Activated CD8-positive, alpha-beta memory T cell treated with anti-CD3 and anti-CD28 coated beads, Interleukin-2, amount 50 U/mL, for 1 hour (primary cell): Measurements from ENCODE around the gene NAP1L4.

Source experiments
- DNase-seq: peaks from one replicate; pipeline ENCODE4 v3.0.0-alpha.2; 2020; ENCODE audit errors: extremely low read depth

The NAP1L4 gene

DNA sequence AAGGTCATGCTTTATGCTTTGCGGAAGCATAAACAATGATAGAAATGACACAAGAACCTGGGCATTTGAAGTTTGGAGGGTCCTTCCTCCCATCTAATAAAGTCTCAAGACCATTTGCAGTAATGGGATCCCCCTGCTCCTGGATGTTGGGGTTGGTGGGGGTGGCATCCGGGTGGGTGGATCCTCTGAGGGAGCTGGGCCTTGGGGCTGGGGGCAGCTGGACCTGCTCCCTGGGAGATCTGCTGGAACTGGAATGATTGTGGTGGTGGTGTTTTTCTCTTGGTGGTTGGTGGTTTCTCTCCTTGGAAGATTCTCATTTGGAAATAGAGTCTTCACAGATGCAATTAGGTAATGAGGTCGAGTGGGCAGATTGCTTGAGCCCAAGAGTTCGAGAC is 2.2 kb upstream of the NAP1L4 start:
- no peak for DNase-seq

DNA sequence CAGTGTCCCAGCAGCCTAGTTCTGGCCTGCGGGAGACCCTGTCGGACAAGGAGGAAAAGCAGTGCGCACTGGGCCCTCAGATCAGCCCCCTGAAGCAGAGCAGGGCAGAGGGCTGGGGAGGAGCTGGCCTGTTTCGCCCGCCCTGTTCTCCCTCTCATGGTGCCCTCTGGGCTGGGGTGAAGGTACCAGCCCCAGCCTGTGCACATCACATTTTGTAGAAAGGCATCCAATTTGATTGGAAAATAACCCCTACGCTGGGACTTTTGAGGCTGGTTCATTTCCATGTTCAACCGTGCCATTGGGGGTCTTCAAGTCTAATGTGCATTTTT is 832 bp upstream of the NAP1L4 start:
- no peak for DNase-seq

DNA sequence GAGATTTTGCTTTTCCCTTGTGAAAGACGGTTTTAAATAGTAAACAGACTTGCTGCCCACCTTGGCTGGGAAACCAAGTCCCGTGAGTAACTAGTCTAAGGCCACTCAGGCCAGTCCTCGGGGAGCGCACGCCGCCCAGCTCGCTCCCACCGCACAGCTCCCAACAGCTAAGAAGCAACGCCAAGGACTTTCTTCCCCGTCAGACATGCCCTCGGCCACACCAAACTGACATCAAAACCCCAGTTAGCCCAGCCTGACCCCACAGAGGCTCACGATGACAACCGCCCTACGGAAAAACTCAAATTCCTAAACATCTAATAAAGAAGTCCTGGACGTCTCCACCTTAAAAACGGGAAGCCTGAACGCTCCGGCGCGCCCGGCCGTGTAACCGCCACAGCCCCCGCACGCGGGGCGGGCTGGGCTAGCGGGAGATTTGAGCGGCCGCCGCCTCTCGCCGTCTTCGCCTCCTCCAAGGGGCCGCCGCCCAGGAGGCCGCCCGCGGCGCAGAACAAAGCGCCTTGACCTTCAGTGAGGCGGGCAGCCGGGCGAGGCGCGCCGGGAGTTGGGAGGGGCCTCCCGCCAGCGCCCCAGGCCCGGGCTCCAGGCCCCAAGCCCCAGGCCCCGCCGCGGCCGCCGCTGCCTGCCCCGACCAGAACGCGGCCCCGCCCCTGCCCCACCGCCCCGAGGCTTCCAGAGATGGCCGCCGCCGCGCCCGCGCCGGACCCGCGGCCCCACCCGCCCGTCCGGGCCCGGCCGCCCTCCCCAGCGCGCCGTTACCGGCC is 486 bp downstream of the NAP1L4 start:
- no peak for DNase-seq

DNA sequence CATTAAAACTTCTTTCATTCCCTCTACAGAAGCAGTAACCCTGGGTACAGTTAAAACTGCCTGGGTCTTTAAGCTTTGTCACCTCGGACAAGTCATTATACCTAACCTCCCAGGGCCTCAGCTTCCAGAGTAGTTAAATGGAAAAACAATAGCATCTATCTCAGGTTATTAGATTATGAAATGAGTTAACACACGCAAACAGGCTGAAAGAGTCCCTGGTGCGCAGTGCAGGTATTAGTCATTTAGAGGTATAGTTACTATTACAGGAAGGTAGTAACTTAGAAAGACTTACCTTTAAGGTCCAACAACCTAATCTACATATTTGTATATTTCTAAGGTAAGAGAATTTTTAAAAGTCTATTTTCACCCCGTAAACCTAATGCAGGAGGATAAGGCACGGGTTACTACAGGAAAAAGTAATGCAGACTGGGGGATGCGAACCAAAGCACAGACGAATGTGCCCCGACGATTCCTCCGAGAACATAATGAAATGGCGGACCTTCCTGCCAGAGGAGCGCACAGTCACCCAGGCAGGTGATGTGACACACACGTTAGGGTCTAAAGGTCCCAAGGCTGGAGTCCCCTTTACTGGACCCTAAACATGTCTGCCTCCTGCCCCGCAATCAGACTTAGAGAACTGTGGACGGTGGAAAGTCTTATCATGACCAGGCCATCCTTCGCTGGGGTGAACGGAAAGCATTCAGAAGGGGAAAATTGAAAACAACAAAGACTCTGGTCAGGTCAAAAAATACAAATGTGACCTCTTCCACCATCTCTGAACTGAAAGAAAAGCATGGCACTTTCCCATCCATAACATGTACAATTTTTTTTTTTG is 1.3 kb downstream of the NAP1L4 start:
- no peak for DNase-seq

DNA sequence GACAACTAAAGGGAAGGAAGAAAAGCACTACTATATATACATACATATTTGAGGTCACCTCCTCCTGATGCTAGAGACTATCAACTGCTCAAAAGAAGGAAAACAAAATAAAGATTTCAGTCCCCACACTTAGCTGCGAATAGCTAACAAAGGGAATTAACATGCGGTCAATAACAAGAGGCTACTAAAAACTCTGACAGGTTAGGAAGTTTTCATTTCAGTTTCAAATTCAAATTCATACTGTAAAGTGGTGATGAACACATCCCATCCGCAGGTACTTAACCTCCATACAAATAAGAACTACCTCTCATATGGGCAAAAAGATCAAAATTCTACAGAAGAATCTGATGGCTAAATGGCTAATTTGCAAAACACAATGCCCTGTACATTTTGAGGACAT is 2.6 kb downstream of the NAP1L4 start:
- no peak for DNase-seq

DNA sequence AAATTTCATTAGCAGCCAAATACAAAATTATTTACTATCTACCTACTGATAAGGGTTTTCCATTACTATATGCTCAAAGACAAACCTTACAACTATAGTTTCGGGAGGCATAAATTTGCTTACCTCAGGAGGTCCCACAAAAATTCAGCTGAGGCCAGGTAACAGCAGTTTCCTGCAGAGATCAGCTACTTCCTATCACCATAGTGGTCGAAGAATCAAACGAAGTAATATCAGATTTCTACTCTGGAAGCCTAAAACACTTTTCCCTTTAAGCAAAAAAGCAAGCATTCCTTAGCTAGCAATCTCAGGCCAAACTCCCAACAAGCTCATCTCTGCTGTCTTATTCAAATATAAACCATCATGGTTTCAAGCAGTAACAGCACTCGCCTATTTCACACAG is 3.1 kb downstream of the NAP1L4 start:
- no peak for DNase-seq

DNA sequence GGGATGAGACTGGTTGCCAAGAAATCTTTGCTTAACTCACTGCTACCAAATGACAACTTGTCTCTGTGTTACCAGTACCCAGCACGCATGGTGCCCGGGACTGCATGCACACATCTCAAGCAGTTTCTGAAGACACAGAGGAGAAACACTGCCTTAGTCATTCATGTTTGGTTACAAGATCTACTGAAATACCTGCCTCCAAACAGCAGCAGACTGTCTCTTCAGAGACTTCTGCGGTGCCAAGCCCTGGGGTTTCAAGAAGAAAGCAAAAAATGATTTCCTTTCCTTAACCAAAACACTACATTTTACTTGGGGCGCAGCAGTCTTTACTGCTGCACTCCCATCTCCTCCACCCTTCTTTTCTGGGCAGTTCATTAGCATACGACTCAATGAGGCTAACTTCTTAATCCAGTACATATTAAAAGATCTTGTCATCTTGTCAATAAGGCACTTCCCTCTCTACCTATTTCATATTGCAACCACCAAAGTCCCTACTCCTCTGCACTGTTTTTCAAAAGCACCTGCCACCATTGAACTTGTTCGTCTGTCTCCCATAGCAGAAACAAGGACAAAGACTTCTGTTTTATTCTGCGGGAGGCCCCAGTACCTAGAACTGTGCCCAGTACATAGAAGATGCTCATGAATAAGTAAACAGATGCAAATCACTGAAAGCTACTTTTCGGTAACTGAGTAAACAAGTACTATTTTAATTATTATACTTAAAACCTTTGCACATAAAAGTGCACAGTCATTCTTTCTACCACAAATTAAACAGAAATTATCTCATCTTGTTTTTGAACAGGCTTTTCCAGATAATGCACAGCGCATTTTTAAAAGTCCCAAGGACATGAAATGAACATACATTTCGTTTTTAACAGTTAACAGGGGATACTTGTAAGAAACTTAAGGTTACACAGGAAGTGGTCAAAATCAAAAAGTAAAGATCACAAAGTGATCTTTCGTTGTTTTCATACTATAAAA is 4.0 kb downstream of the NAP1L4 start:
- no peak for DNase-seq

DNA sequence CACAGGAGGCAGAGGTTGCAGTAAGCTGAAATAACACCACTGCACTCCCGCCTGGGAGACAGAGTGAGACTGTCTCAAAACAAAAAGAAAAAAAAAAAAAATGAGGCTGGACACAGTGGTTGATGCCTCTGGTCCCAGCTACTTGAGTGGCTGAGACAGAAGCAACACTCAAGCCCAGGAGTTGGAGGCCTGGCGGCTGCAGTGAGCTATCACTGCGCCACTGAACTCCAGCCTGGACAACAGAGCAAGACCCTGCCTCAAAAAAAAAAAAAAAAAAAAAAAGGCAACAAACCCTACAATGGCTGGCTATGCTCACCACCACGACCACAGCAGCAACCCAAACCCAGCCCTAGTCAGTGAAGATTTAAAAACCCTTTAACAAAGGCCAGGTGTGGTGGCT is 8.2 kb downstream of the NAP1L4 start:
- no peak for DNase-seq

DNA sequence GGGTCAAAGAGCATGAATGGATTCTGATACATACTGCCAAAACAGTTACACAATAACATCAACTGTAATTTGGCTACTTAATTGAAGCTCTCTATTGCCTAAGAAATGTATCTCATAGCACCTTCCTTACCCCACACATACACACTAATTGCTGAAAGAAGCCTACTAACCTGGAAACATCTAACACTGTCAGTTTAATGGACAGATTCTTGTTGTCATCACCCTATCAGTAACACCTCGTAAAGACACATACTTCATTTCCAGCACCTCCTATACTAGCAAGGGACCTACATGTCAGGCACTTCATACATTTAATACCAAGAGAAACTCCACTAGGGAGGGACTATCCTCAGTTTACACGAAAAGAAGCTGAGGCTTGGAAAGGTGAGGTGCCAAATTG is 9.9 kb downstream of the NAP1L4 start:
- DNase-seq = no peak

DNA sequence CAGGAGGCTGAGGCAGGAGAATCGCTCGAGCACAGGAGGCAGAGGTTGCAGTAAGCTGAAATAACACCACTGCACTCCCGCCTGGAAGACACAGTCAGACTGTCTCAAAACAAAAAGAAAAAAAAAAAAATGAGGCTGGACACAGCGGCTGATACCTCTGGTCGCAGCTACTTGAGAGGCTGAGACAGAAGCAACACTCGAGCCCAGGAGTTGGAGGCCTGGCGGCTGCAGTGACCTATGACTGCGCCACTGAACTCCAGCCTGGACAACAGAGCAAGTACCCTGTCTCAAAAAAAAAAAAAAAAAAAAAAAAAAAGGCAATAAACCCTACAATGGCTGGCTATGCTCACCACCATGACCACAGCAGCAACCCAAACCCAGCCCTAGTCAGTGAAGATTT is 11.0 kb downstream of the NAP1L4 start:
- no peak for DNase-seq

DNA sequence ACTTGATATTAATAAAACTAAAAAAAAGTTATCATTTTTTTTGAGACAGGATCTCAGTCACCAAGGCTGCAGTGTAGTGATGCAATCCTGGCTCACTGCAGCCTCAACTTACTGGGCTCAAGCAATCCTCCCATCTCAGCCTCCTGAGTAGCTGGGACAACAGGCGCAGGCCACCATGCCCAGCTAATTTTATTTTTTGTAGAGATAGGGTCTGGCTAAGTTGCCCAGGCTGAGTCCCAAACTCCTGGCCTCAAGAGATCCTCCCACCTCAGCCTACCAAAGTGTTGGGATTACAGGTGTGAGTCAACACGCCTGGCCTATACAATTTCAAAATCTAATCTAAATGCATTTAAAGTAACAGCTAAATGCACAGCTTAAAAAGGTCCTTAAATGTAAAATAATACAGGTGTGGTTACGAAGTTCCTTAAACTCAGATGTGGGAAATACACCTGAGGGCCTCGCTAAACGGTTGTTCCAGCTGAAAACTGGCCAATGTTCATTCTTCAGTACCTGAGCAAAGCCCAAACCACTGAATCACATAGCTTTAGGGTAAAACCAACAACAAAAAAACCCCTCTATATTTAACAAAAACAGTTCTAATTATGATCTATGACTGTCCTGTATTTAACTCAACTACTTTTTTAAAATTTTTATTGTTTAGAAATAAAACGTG is 11.8 kb downstream of the NAP1L4 start:
- no peak for DNase-seq

DNA sequence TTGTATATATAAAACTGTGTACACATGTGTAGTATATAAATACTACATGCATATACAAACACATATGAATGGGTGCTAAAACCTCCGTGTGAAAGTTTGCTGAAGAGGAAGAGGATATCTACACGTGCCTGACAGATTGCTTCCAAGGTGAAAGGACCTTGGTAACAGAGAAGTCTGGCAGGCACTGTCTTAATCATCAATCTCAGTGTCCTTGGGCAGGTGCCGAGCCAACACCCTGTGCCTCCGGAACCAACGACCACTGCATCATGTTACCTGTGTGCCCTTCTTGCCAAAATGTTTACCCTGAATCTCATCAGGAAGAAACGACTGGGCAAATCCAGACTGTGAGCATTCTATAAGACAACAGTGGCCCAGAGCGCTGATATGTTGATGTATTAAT is 15.0 kb downstream of the NAP1L4 start:
- no peak for DNase-seq

DNA sequence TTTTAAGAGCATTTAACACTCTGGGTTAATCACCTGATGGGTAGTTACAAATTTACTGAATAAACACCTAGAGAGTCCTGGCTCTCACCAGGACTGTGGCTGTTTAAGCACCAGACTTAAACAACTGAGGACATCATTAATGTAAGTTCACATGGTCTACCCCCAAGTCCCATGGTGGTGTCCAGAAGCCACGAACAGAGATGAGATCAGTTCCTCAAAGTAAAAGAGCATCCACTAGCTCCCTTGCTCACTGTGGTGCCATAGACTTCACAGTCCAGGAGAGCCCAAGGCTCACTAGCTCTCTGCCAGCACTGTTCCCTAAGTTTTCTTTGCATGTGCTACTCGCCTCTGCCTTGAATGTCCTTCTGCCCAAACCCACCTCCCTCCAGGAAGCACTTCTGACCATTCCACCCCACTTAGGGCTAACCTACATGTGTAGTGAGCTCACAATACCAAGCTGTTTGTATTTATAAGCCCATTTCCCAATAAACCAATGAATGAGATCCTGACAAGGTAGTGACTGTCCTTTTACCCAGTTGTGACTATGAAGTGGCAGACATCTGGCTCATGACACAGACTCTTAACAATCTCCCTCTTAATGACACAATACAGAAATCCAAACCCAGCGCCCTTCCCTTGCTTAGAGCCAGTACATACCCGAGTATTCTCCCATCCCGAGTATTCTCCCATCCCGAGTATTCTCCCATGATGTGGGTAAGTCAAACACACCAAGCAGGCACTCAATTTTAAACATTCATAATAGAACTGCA is 15.7 kb downstream of the NAP1L4 start:
- DNase-seq = no peak

DNA sequence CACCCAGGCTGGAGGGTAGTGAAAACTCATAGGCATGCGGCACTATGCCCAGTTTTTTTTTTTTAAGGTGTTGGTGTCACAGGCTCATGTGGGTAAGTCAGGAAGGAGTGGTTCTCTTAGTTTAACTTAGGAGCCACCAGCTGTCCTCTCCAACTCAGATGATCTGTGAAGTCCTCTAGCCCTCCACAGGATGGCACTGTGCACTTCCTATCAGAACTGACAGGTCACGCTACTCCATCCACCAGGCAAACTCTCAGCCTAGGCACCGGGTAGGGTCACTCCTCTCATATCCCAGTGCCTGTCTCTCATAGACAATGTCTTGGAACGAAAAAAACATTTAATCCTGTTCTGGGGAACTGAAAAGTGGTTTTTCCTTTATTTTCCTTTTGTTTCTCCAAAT is 16.5 kb downstream of the NAP1L4 start:
- no peak for DNase-seq

DNA sequence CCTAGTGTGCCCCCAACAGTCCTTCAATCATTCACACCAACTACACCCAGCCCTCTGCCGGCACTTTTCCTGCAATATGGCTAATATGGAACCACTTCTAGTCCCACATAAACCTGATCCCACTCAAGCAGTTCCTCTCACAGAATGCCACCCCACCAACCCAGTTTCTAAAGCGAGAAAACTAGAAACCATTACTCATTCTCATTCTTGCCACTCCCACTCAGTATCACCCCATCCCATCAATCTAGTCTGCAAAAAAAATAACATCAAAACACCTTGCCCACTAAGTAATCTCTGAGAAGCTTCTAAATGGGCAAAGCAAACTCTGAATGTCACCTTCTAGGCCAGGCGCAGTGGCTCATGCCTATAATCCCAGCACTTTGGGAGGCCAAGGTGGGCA is 17.9 kb downstream of the NAP1L4 start:
- DNase-seq = no peak

DNA sequence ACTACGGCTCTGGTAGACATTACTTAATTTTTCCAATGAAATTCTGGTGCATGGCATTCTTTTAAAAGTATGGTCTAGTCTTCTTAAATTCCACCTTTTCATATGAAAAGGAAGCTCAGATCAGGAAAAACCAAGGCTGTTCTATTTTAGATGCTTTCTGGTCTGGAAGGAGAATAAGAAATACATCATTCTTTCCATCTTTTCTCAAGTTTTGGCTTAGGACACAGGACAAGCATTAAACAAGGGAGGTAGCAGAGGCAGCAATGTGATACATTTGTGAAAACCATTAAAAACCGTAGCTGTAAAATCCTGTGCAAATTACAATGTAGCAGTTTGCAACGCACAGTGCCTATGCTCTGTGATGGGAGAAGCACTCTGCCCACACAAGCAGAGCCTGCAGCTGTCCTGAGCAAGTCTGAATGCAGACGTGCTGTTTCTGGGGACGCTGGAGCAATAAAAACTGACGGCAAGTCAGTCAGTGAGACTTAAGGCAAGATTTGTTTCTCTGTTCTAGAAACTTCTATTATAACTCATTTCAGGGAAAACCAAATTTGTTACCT is 23.7 kb downstream of the NAP1L4 start:
- DNase-seq = no peak

DNA sequence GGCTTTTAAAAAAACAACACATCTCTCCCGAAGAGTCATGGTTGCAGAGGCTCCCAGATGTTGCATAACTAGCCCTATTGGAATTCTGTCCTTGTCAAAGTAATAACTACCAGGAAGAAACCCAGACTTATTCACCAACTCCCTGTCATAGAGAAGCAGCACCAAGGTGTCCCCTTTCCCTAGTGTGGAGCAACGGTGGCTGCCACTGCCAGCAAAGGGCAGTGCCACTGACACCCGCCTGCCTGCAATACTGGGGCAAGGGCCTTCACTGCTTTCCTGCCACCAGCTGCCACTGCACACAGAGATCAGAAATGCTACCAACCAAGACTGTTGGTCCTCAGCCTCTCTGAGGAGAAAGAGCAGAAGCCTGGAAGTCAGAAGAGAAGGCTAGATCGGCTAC is 27.3 kb downstream of the NAP1L4 start:
- DNase-seq = no peak

DNA sequence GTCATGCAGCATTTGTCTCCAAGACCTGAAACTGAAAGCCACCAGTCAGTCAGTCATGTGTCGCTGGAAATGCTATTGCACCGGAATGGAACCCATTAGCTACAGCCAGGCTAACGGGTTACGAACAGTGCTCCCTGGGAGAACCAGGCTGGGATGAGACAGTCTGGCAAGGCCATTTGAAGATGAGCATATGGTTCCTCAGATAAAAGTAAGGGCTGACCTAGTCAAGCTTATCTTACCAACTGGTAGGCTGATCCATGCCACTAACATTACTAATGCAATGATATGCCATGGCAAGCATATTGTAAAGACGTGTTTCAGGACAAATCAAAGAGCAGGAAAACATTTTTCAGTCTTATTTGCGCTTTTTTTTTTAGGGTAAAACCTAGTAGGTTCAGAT is 28.4 kb downstream of the NAP1L4 start:
- no peak for DNase-seq

DNA sequence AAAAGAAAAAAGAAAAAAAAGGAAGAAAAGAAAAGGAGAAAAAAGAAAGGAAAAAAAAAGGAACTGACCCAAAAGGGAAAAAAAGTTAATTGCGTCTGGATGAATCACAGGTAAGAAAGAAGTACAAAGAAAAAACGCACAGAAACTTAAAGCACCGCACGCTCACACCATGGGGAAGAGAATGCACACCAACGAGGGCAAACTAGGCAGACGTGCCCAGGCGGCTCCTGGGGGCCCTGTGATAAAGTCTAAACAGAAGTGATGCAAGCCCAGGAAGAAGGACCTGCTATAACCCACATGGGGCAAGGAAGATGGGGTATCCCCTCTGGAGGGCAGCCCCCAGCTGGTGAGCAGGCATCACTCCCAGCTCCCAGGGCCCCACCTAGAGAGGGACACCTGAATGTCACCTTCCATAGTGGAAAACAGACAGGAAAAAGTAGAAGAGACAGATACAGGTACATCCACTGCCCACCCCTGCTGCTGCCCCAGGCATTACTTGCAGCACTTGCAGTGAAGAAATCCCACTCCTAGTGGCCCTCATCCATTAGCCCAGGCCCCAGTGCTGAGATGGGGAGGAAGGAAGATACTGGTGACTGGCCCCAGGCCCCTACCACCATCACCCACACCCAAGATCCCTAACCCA is 28.9 kb downstream of the NAP1L4 start:
- DNase-seq = no peak

DNA sequence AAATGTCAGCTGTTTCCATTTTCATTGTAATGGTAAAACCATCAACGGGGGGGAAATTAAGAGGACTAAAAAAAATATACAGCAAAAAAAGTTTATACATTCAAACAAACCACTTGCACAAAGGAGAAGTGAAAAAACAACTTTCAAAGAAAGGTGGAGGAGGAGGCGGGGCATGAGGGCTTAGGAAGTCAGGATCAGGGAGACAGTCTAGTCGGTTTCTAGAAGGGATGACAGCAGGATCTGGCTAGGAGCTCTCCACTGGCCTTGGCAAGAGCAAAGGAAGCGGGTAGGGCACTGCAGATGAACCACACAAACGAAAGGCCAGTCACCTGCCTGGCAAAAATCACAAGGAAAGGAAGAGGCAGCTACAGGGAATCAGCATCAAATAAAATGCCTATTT is 31.0 kb downstream of the NAP1L4 start:
- DNase-seq = no peak
